HCT116 (cell line): ENCODE results near the gene ANKRD49.

Experiments used
- CBX3 ChIP-seq: IDR thresholded peaks from 2 replicates; pipeline ENCODE4 v1.6.1; 2012; ENCODE audit warnings: low read depth
- EGR1 ChIP-seq: IDR thresholded peaks from 2 replicates; pipeline ENCODE4 v1.6.1; 2012; ENCODE audit warnings: low read depth
- ELF1 ChIP-seq: IDR thresholded peaks from 2 replicates; pipeline ENCODE4 v1.6.1; 2012; ENCODE audit warnings: low read depth, borderline replicate concordance
- EZH2 ChIP-seq: fragments of 200-600 bp; sonication (generic); IDR thresholded peaks from 2 replicates; pipeline ENCODE4 v1.6.1; 2017; ENCODE audit warnings: antibody characterized with exemption, mixed run types
- EZH2phosphoT487 ChIP-seq: fragments of 200-600 bp; IDR thresholded peaks from 2 replicates; pipeline ENCODE4 v1.6.1; 2018; ENCODE audit warnings: antibody characterized with exemption, borderline replicate concordance
- FOSL1 ChIP-seq: IDR thresholded peaks from 2 replicates; pipeline ENCODE4 v1.6.1; 2012; ENCODE audit warnings: low read depth
- POLR2A ChIP-seq: IDR thresholded peaks from 2 replicates; pipeline ENCODE4 v1.7.0; 2011; ENCODE audit warnings: borderline replicate concordance; ENCODE audit not compliant: insufficient read depth, insufficient read length; ENCODE audit errors: extremely low read depth
- POLR2AphosphoS5 ChIP-seq: IDR thresholded peaks from 2 replicates; pipeline ENCODE4 v1.6.1; 2011; ENCODE audit warnings: mild to moderate bottlenecking, low read depth, low read length, moderate library complexity
- SIN3A ChIP-seq: IDR thresholded peaks from 2 replicates; pipeline ENCODE4 v1.6.1; 2012; ENCODE audit warnings: low read depth
- SP1 ChIP-seq: IDR thresholded peaks from 2 replicates; pipeline ENCODE4 v1.6.1; 2012; ENCODE audit warnings: low read depth
- YY1 ChIP-seq: IDR thresholded peaks from 2 replicates; pipeline ENCODE4 v1.6.1; 2011; ENCODE audit warnings: low read length, low read depth, moderate library complexity, mild to moderate bottlenecking; ENCODE audit not compliant: insufficient replicate concordance; ENCODE audit errors: extremely low read depth
- TF ChIP-seq, protein P1 (sequence below), 3 experiments: fragments of 200-600 bp in 1 of 3; sonication (generic) in 1 of 3; IDR thresholded peaks in 2 of 3; conservative IDR thresholded peaks in 1 of 3; 2 replicates each; pipeline ENCODE4 v1.5.1; 2012 to 2017; ENCODE audit warnings: low read depth in 2 of 3, low read length in 2 of 3, antibody characterized with exemption in 1 of 3, borderline replicate concordance in 1 of 3, control low read depth in 1 of 3, mild to moderate bottlenecking in 1 of 3, mixed read lengths in 1 of 3, mixed run types in 1 of 3, moderate library complexity in 1 of 3; ENCODE audit not compliant: insufficient read depth in 1 of 3
- TF ChIP-seq, protein P2 (sequence below): IDR thresholded peaks from 2 replicates; pipeline ENCODE4 v1.6.1; 2012
- TF ChIP-seq, protein P3 (sequence below): IDR thresholded peaks from 2 replicates; pipeline ENCODE4 v1.6.1; 2012; ENCODE audit warnings: low read depth

DNA sequence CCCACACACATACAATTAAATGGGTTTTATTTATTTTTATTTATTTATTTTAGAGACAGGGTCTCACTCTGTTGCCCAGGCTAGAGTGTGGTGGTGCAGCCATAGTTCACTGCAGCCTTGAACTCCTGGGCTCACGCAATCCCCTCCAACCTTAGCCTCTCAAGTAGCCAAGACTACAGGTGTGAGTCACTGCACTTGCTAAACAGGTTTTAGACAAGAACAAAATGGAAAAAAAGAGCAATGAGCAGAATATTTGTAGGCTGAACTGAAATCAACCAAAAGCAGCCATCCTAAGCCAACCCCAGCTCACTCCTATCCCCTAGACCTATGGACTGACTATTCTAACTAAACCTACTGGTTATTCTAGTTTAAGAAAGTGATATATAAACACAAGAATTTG, 37.9 kb upstream of the ANKRD49 start:
- no peak for TF ChIP-seq POLR2AphosphoS5
- TF ChIP-seq, protein P1, sequence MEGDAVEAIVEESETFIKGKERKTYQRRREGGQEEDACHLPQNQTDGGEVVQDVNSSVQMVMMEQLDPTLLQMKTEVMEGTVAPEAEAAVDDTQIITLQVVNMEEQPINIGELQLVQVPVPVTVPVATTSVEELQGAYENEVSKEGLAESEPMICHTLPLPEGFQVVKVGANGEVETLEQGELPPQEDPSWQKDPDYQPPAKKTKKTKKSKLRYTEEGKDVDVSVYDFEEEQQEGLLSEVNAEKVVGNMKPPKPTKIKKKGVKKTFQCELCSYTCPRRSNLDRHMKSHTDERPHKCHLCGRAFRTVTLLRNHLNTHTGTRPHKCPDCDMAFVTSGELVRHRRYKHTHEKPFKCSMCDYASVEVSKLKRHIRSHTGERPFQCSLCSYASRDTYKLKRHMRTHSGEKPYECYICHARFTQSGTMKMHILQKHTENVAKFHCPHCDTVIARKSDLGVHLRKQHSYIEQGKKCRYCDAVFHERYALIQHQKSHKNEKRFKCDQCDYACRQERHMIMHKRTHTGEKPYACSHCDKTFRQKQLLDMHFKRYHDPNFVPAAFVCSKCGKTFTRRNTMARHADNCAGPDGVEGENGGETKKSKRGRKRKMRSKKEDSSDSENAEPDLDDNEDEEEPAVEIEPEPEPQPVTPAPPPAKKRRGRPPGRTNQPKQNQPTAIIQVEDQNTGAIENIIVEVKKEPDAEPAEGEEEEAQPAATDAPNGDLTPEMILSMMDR (IDR thresholded peaks at IDR 0.05 in 2 of 3, conservative IDR thresholded peaks at IDR 0.05 in 1 of 3; ENCODE audit: borderline replicate concordance in 1 of 3, insufficient read depth in 1 of 3, low read depth in 2 of 3, low read length in 2 of 3): no peak
- no peak for TF ChIP-seq POLR2A
- TF ChIP-seq SP1: peak; percentile 72
- no peak for TF ChIP-seq EZH2
- TF ChIP-seq, protein P2, sequence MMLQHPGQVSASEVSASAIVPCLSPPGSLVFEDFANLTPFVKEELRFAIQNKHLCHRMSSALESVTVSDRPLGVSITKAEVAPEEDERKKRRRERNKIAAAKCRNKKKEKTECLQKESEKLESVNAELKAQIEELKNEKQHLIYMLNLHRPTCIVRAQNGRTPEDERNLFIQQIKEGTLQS: no peak
- TF ChIP-seq FOSL1: peak; percentile 73
- TF ChIP-seq SIN3A: no peak
- TF ChIP-seq, protein P3, sequence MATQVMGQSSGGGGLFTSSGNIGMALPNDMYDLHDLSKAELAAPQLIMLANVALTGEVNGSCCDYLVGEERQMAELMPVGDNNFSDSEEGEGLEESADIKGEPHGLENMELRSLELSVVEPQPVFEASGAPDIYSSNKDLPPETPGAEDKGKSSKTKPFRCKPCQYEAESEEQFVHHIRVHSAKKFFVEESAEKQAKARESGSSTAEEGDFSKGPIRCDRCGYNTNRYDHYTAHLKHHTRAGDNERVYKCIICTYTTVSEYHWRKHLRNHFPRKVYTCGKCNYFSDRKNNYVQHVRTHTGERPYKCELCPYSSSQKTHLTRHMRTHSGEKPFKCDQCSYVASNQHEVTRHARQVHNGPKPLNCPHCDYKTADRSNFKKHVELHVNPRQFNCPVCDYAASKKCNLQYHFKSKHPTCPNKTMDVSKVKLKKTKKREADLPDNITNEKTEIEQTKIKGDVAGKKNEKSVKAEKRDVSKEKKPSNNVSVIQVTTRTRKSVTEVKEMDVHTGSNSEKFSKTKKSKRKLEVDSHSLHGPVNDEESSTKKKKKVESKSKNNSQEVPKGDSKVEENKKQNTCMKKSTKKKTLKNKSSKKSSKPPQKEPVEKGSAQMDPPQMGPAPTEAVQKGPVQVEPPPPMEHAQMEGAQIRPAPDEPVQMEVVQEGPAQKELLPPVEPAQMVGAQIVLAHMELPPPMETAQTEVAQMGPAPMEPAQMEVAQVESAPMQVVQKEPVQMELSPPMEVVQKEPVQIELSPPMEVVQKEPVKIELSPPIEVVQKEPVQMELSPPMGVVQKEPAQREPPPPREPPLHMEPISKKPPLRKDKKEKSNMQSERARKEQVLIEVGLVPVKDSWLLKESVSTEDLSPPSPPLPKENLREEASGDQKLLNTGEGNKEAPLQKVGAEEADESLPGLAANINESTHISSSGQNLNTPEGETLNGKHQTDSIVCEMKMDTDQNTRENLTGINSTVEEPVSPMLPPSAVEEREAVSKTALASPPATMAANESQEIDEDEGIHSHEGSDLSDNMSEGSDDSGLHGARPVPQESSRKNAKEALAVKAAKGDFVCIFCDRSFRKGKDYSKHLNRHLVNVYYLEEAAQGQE: no peak
- TF ChIP-seq EZH2phosphoT487: no peak
- TF ChIP-seq YY1: no peak
- no peak for TF ChIP-seq ELF1
- TF ChIP-seq EGR1: no peak
- TF ChIP-seq CBX3: peak; percentile 41; the same call in 1 of the 2 replicates
